Neural crest cell (in vitro differentiated cells): ENCODE measurements around the gene SMOC2. TPM values are rescaled to one million over a fixed set of nuclear protein-coding genes. Genes with fewer than 3 reads are reported as not detected.

Experiments
- DNase-seq: peaks from one replicate; pipeline ENCODE4 v3.0.0; 2021; ENCODE audit warnings: low read depth, mixed read lengths, low spot score
- H3K27ac Mint-ChIP-seq: one replicate; pipeline ENCODE4 v1.8.0; 2021; ENCODE audit warnings: mild to moderate bottlenecking, mixed read lengths; ENCODE audit not compliant: unreplicated experiment
- H3K27me3 Mint-ChIP-seq: 2 replicates; pipeline ENCODE4 v1.8.0; 2021; ENCODE audit warnings: low read depth, mild to moderate bottlenecking, mixed read lengths
- H3K36me3 Mint-ChIP-seq: 2 replicates; pipeline ENCODE4 v1.8.0; 2021; ENCODE audit warnings: low read depth, mild to moderate bottlenecking, mixed read lengths
- H3K4me1 Mint-ChIP-seq: 2 replicates; pipeline ENCODE4 v1.8.0; 2021; ENCODE audit warnings: mixed read lengths
- H3K4me3 Mint-ChIP-seq: one replicate; pipeline ENCODE4 v1.8.0; 2021; ENCODE audit warnings: mild to moderate bottlenecking, mixed read lengths
- H3K9me3 Mint-ChIP-seq: 2 replicates; pipeline ENCODE4 v1.8.0; 2021; ENCODE audit warnings: mixed read lengths
- CTCF ChIP-seq: fragments of 200-600 bp; sonication (generic); conservative IDR thresholded peaks from 2 replicates; pipeline ENCODE4 v1.5.0; 2021; ENCODE audit warnings: antibody characterized with exemption, mild to moderate bottlenecking
- long read RNA-seq: library from polyadenylated mRNA; unstranded; transcript quantifications from one replicate; pipeline ENCODE4 v2.0.0, GENCODE V29; 2020
- total RNA-seq: library from RNA; stranded (reverse); gene quantifications from 2 replicates; pipeline ENCODE4 v1.2.1, GENCODE V29; 2021

Gene SMOC2
- 0.14 and 0.23 TPM in 2 replicates for total RNA-seq
- long read RNA-seq, result 0 reads

DNA sequence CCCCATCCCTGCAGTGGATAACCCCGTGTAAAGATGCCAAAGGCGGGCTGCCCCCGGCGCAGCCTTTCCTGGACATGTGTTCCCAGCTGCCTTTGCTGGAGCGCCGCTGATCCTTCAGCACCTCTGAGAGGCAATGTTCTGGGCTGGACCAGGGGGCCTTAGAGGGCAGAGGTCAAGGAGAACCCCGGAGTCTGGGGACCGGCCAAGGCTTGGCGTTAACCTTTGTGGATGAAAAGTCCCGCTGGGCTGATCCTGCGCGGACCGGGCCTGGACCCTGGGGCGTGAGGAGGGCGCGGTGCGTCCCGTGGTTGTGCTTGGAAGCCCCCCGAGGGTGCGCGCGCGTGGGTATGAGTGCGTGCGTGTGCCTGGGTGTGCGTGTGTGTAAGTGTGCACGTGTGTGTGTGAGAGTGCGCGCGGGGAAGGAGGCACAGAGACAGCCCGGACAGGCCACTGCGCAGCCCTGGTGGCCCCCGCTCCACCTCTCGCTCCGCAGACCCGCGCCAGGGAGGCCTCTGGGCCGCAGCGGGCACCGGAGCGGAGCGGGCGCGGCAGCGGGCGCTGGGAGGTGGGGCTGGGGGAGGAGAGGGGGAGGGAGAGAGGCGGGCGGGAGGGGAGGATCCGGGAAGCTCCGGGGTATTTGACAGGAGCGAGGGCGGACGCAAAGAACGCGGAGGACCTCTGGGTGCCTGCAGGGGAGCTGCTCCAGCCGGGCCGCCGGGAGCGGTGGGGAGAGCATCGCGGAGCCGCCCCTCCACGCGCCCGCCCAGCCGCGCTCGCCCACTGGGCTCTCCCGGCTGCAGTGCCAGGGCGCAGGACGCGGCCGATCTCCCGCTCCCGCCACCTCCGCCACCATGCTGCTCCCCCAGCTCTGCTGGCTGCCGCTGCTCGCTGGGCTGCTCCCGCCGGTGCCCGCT is at the start of gene SMOC2:
Gene SMOC2, plus strand, starts transcription at position 665 of the 914 bp plus-strand sequence. Its CDS starts 187 bp downstream, at position 852.
- H3K4me3 Mint-ChIP-seq, result peak within 1 kb of the TSS; percentile 82
- H3K27me3 Mint-ChIP-seq, result peaks cover 87% of the 10 kb centered on the region
- no peaks in the 10 kb centered on the region for H3K9me3 Mint-ChIP-seq
- H3K4me1 Mint-ChIP-seq, result peaks cover 14% of the 10 kb centered on the region
- H3K36me3 Mint-ChIP-seq, result no peaks in the 10 kb centered on the region
- DNase-seq, result no peak
- H3K27ac Mint-ChIP-seq, result no peak within 1 kb of the TSS
- no peak for TF ChIP-seq CTCF

DNA sequence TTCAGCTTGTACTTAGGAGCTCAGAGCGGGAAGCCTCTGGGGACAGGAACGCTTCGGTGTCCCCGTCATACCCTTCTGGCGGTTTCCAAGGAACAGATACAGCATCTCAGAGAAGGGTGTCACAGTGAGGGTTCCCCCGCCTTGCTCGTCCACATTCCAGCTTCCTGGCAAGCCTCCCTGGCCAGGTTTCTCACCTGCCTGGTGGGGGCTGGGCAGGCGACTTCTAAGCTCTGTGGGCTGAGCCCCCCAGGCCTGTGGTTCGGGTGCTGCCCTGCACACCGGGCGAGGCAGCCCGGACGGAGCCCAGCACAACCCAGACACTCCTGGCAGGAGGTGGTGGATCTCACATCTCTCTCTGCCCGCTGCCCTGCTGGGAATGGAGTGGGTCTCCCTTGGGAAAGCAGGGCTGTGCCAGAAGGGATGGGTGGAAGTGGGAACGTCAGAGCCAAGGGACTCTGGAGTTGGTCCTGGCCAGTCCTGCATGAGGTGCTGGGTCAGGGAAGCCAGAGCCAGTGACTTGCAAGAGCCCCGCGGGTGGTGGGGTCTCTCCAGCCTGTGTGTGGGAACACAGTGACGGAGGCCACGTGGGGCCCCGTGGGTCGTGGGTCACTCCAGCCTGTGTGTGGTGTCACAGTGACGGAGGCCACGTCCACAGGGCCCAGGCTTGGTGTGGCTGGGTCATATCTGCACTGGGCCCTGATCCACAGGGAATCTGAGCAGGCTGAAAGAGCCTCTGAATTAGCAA is 47.7 kb upstream of the SMOC2 start:
- no peak for DNase-seq
- peaks cover 3% of the 10 kb centered on the region for H3K9me3 Mint-ChIP-seq
- no peak overlapping the region for H3K4me3 Mint-ChIP-seq
- H3K36me3 Mint-ChIP-seq, result no peaks in the 10 kb centered on the region
- no peak for TF ChIP-seq CTCF
- H3K27ac Mint-ChIP-seq, result no peak overlapping the region
- peaks cover 5% of the 10 kb centered on the region for H3K27me3 Mint-ChIP-seq
- peaks cover 8% of the 10 kb centered on the region for H3K4me1 Mint-ChIP-seq

DNA sequence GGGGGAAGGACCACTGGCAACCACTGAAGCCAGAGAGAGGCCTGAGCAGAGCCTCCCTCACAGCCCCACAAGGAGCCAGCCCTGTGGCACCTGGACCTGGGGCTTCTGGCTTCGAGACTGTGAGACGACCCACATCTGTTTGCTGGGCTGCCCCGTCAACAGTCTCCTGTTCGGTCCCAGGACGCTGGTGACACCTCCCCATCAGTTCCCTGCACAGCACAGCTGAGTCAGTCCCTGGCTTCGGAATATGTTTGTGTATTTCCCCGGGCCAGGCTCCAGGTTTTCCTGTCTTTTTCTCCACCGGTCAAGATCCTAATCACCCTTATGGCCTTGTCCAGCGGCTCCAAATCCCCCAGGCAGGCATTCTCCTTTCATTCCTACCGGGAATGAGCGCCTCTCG is 46.4 kb upstream of the SMOC2 start:
- no peaks in the 10 kb centered on the region for H3K36me3 Mint-ChIP-seq
- no peak for DNase-seq
- H3K9me3 Mint-ChIP-seq, result peaks cover 3% of the 10 kb centered on the region
- H3K27ac Mint-ChIP-seq, result no peak overlapping the region
- TF ChIP-seq CTCF, result no peak
- H3K27me3 Mint-ChIP-seq, result peaks cover 5% of the 10 kb centered on the region
- no peak overlapping the region for H3K4me3 Mint-ChIP-seq
- H3K4me1 Mint-ChIP-seq, result peaks cover 8% of the 10 kb centered on the region

GRCh38 chr6:168395983-168396382 is 45.0 kb upstream of the SMOC2 start:
- Mint-ChIP-seq H3K27me3 (peaks cover 9% of the 10 kb centered on the region), H3K4me1 (peaks cover 8% of the 10 kb centered on the region)

More at GRCh38 chr6:168395983-168396382, 45.0 kb upstream of the SMOC2 start:
- H3K27ac Mint-ChIP-seq, result no peak overlapping the region
- H3K9me3 Mint-ChIP-seq, result peaks cover 3% of the 10 kb centered on the region
- H3K36me3 Mint-ChIP-seq, result peaks cover 2% of the 10 kb centered on the region
- no peak for DNase-seq
- no peak overlapping the region for H3K4me3 Mint-ChIP-seq
- no peak for TF ChIP-seq CTCF
